Liver (tissue), 9 donors: ENCODE results near the gene PIGM. TPM values are rescaled to one million over a fixed set of nuclear protein-coding genes. Genes with fewer than 3 reads are reported as not detected.

ENCODE experiments used
- DNase-seq: peaks from one replicate; pipeline ENCODE4 v3.0.0-alpha.2; 2017; ENCODE audit warnings: low spot score
- H3K27ac ChIP-seq, 2 donors: one replicate each; pipeline ENCODE4 v1.7.0; 2013; ENCODE audit warnings: inconsistent platforms in 2 of 2, low read length in 2 of 2, control low read depth in 1 of 2, low read depth in 1 of 2, mild to moderate bottlenecking in 1 of 2
- H3K27me3 ChIP-seq, 4 donors: one replicate each; pipeline versions ENCODE4 v1.6.1 to v1.7.0; 2013; ENCODE audit warnings: low read length in 3 of 4, inconsistent platforms in 1 of 4, mild to moderate bottlenecking in 1 of 4, moderate library complexity in 1 of 4; ENCODE audit not compliant: control insufficient read depth in 4 of 4, insufficient read depth in 4 of 4
- H3K36me3 ChIP-seq, 4 donors: one replicate each; pipeline versions ENCODE4 v1.6.1 to v1.7.0; 2013; ENCODE audit warnings: low read length in 3 of 4, mild to moderate bottlenecking in 3 of 4, low read depth in 1 of 4, moderate library complexity in 1 of 4; ENCODE audit not compliant: control insufficient read depth in 4 of 4, insufficient read depth in 3 of 4
- H3K4me1 ChIP-seq, 4 donors: one replicate each; pipeline versions ENCODE4 v1.6.1 to v1.7.0; 2013; ENCODE audit warnings: low read length in 3 of 4, mild to moderate bottlenecking in 3 of 4, moderate library complexity in 1 of 4; ENCODE audit not compliant: control insufficient read depth in 4 of 4, insufficient read depth in 4 of 4
- H3K4me3 ChIP-seq, 3 donors: one replicate each; pipeline versions ENCODE4 v1.6.1 to v1.7.0; 2013; ENCODE audit warnings: low read length in 3 of 3, control low read depth in 1 of 3, low read depth in 1 of 3, mild to moderate bottlenecking in 1 of 3
- H3K9ac ChIP-seq, 2 donors: one replicate each; pipeline ENCODE4 v1.7.0; 2013; ENCODE audit warnings: low read length in 2 of 2, mild to moderate bottlenecking in 2 of 2, moderate library complexity in 2 of 2, control low read depth in 1 of 2, low read depth in 1 of 2
- H3K9me3 ChIP-seq, 4 donors: one replicate each; pipeline versions ENCODE4 v1.6.1 to v1.7.0; 2013; ENCODE audit warnings: low read length in 3 of 4; ENCODE audit not compliant: control insufficient read depth in 4 of 4
- ATF3 ChIP-seq: IDR thresholded peaks from 2 replicates; pipeline ENCODE4 v1.6.1; 2016; ENCODE audit warnings: antibody characterized with exemption
- EGR1 ChIP-seq, 2 donors: IDR thresholded peaks; 2 replicates each; pipeline ENCODE4 v1.6.1; 2016 to 2018; ENCODE audit warnings: antibody characterized with exemption in 2 of 2, low read depth in 2 of 2
- FOXA1 ChIP-seq: IDR thresholded peaks from 2 replicates; pipeline ENCODE4 v1.6.1; 2016; ENCODE audit warnings: antibody characterized with exemption
- FOXA2 ChIP-seq: IDR thresholded peaks from 2 replicates; pipeline ENCODE4 v1.6.1; 2016; ENCODE audit warnings: antibody characterized with exemption
- GABPA ChIP-seq, 2 donors: IDR thresholded peaks in 1 of 2; conservative IDR thresholded peaks in 1 of 2; 2 replicates each; pipeline ENCODE4 v1.6.1; 2016; ENCODE audit warnings: antibody characterized with exemption in 2 of 2, mild to moderate bottlenecking in 1 of 2, moderate library complexity in 1 of 2
- HNF4A ChIP-seq, 2 donors: conservative IDR thresholded peaks; 2 replicates each; pipeline ENCODE4 v1.6.1; 2016; ENCODE audit warnings: antibody characterized with exemption in 2 of 2, mild to moderate bottlenecking in 2 of 2
- HNF4G ChIP-seq: IDR thresholded peaks from 2 replicates; pipeline ENCODE4 v1.6.1; 2016; ENCODE audit warnings: antibody characterized with exemption
- JUND ChIP-seq, 2 donors: IDR thresholded peaks; 2 replicates each; pipeline ENCODE4 v1.6.1; 2016; ENCODE audit warnings: antibody characterized with exemption in 2 of 2
- NR2F2 ChIP-seq: IDR thresholded peaks from 2 replicates; pipeline ENCODE4 v1.6.1; 2016; ENCODE audit warnings: antibody characterized with exemption
- RAD21 ChIP-seq, 2 donors: IDR thresholded peaks; 2 replicates each; pipeline ENCODE4 v1.6.1; 2016; ENCODE audit warnings: antibody characterized with exemption in 2 of 2, mild to moderate bottlenecking in 2 of 2
- RXRA ChIP-seq, 2 donors: IDR thresholded peaks; 2 replicates each; pipeline ENCODE4 v1.6.1; 2017 to 2018; ENCODE audit warnings: antibody characterized with exemption in 2 of 2, mild to moderate bottlenecking in 1 of 2
- SP1 ChIP-seq: IDR thresholded peaks from 2 replicates; pipeline ENCODE4 v1.6.1; 2018; ENCODE audit warnings: antibody characterized with exemption, mild to moderate bottlenecking
- TAF1 ChIP-seq: conservative IDR thresholded peaks from 2 replicates; pipeline ENCODE4 v1.6.1; 2016; ENCODE audit warnings: antibody characterized with exemption, mild to moderate bottlenecking
- YY1 ChIP-seq: IDR thresholded peaks from 2 replicates; pipeline ENCODE4 v1.6.1; 2016; ENCODE audit warnings: antibody characterized with exemption, mild to moderate bottlenecking
- WGBS: extraction: QIAGEN DNeasy Blood & Tissue Kit; methylation state at CpG from one replicate; pipeline ENCODE4 v1.1.7; 2013; 5-methylcytosine and 5-hydroxymethylcytosine counted together
- polyA plus RNA-seq, 2 donors: library from polyadenylated mRNA; stranded (reverse) in 1 of 2; unstranded in 1 of 2; fragments of 200-250 nt in 1 of 2; fragments of >200 nt in 1 of 2; fragmentation: Nextera tagmentation in 1 of 2; extraction: Ambion mirVana in 1 of 2; gene quantifications; one replicate each; pipeline versions ENCODE4 v1.2.1 to v1.2.3, GENCODE V29; 2013 to 2015
- total RNA-seq, 2 donors: library from RNA; depleted of rRNA; stranded (reverse); fragments of >200 nt; gene quantifications; one replicate each; pipeline ENCODE4 v1.2.3, GENCODE V29; 2014
- TF ChIP-seq, protein P1 (sequence below): IDR thresholded peaks from 2 replicates; pipeline ENCODE4 v1.6.1; 2016; ENCODE audit warnings: antibody characterized with exemption
- TF ChIP-seq, protein P2 (sequence below): fragments of 150-350 bp; IDR thresholded peaks from 2 replicates; pipeline ENCODE4 v1.5.1; 2017; ENCODE audit warnings: improper control_type of control experiment, low read depth, low read length; ENCODE audit not compliant: missing input control
- TF ChIP-seq, protein P3 (sequence below): IDR thresholded peaks from 2 replicates; pipeline ENCODE4 v1.6.1; 2016; ENCODE audit warnings: antibody characterized with exemption, mild to moderate bottlenecking
- TF ChIP-seq, protein P4 (sequence below): IDR thresholded peaks from 2 replicates; pipeline ENCODE4 v1.6.1; 2016; ENCODE audit warnings: antibody characterized with exemption
- donor health status: healthy.
- donor health status: healthy.
- donor health status: healthy.
- donor health status: healthy.
- donor health status: healthy.

The PIGM gene
- total and polyA plus RNA-seq, 4 donors, result 2.9 to 4.2 (median 3.6) TPM

GRCh38 chr1:160009801-160010200 lies 22.0 kb downstream of the PIGM start:
- Histone ChIP-seq H3K9ac (no peak overlapping the region), H3K4me1 (no peaks in the 10 kb centered on the region), H3K4me3 (no peak overlapping the region), H3K27ac (no peak overlapping the region), H3K9me3 (no peaks in the 10 kb centered on the region), H3K27me3 (no peaks in the 10 kb centered on the region), H3K36me3 (no peaks in the 10 kb centered on the region)
- TF ChIP-seq YY1 (no peak), FOXA2 (no peak), NR2F2 (no peak), HNF4G (no peak), SP1 (no peak), JUND (IDR thresholded peaks at IDR 0.05) (no peak), HNF4A (conservative IDR thresholded peaks at IDR 0.05) (no peak), TAF1 (no peak), GABPA (IDR thresholded peaks at IDR 0.05 in 1 of 2, conservative IDR thresholded peaks at IDR 0.05 in 1 of 2) (no peak), EGR1 (IDR thresholded peaks at IDR 0.05; ENCODE audit: low read depth in 2 of 2) (no peak)
- TF ChIP-seq, protein P1, sequence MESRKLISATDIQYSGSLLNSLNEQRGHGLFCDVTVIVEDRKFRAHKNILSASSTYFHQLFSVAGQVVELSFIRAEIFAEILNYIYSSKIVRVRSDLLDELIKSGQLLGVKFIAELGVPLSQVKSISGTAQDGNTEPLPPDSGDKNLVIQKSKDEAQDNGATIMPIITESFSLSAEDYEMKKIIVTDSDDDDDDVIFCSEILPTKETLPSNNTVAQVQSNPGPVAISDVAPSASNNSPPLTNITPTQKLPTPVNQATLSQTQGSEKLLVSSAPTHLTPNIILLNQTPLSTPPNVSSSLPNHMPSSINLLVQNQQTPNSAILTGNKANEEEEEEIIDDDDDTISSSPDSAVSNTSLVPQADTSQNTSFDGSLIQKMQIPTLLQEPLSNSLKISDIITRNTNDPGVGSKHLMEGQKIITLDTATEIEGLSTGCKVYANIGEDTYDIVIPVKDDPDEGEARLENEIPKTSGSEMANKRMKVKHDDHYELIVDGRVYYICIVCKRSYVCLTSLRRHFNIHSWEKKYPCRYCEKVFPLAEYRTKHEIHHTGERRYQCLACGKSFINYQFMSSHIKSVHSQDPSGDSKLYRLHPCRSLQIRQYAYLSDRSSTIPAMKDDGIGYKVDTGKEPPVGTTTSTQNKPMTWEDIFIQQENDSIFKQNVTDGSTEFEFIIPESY, result no peak
- TF ChIP-seq, protein P2, sequence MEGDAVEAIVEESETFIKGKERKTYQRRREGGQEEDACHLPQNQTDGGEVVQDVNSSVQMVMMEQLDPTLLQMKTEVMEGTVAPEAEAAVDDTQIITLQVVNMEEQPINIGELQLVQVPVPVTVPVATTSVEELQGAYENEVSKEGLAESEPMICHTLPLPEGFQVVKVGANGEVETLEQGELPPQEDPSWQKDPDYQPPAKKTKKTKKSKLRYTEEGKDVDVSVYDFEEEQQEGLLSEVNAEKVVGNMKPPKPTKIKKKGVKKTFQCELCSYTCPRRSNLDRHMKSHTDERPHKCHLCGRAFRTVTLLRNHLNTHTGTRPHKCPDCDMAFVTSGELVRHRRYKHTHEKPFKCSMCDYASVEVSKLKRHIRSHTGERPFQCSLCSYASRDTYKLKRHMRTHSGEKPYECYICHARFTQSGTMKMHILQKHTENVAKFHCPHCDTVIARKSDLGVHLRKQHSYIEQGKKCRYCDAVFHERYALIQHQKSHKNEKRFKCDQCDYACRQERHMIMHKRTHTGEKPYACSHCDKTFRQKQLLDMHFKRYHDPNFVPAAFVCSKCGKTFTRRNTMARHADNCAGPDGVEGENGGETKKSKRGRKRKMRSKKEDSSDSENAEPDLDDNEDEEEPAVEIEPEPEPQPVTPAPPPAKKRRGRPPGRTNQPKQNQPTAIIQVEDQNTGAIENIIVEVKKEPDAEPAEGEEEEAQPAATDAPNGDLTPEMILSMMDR, result no peak
- TF ChIP-seq, protein P3, sequence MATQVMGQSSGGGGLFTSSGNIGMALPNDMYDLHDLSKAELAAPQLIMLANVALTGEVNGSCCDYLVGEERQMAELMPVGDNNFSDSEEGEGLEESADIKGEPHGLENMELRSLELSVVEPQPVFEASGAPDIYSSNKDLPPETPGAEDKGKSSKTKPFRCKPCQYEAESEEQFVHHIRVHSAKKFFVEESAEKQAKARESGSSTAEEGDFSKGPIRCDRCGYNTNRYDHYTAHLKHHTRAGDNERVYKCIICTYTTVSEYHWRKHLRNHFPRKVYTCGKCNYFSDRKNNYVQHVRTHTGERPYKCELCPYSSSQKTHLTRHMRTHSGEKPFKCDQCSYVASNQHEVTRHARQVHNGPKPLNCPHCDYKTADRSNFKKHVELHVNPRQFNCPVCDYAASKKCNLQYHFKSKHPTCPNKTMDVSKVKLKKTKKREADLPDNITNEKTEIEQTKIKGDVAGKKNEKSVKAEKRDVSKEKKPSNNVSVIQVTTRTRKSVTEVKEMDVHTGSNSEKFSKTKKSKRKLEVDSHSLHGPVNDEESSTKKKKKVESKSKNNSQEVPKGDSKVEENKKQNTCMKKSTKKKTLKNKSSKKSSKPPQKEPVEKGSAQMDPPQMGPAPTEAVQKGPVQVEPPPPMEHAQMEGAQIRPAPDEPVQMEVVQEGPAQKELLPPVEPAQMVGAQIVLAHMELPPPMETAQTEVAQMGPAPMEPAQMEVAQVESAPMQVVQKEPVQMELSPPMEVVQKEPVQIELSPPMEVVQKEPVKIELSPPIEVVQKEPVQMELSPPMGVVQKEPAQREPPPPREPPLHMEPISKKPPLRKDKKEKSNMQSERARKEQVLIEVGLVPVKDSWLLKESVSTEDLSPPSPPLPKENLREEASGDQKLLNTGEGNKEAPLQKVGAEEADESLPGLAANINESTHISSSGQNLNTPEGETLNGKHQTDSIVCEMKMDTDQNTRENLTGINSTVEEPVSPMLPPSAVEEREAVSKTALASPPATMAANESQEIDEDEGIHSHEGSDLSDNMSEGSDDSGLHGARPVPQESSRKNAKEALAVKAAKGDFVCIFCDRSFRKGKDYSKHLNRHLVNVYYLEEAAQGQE, result no peak
- TF ChIP-seq, protein P4, sequence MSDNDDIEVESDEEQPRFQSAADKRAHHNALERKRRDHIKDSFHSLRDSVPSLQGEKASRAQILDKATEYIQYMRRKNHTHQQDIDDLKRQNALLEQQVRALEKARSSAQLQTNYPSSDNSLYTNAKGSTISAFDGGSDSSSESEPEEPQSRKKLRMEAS, result no peak
- 69% methylated on average over 2 of the region's 2 CpGs for WGBS
- DNase-seq, result no peak

DNA sequence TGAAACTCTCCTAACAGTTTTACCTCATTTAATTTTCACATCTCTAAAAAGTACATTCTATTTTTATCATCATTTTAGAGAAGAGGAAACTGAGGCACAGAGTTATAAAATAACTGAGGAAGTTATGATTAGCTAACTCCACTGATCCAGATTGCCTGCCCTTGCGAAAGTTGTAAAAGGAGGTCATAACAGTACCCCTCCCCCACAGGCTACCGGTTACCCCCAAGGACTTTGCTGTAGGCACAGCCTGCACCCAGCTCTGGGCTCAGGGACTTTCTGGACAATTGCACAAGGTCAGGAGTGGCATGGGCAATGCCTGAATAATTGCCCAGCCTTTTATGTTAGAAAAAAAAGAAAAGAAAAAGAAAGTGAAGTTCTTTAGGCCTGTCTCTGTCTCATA lies 22.7 kb downstream of the PIGM start:
- TF ChIP-seq, protein P3, result no peak
- TF ChIP-seq FOXA1 (no peak), ATF3 (no peak), NR2F2 (no peak), YY1 (no peak), RXRA (IDR thresholded peaks at IDR 0.05) (no peak), RAD21 (IDR thresholded peaks at IDR 0.05) (no peak), GABPA (IDR thresholded peaks at IDR 0.05 in 1 of 2, conservative IDR thresholded peaks at IDR 0.05 in 1 of 2) (no peak), TAF1 (no peak), FOXA2 (no peak)
- TF ChIP-seq, protein P1, result no peak
- DNase-seq, result no peak
- H3K9ac ChIP-seq, result no peak overlapping the region
- H3K4me1 ChIP-seq, result no peaks in the 10 kb centered on the region
- H3K36me3 ChIP-seq, result no peaks in the 10 kb centered on the region
- H3K27me3 ChIP-seq, result no peaks in the 10 kb centered on the region
- 40% methylated on average over 2 of the region's 2 CpGs for WGBS
- H3K27ac ChIP-seq, result no peak overlapping the region
- H3K4me3 ChIP-seq, result no peak overlapping the region
- H3K9me3 ChIP-seq, result no peaks in the 10 kb centered on the region
